H1 (cell line): ENCODE measurements around the gene GIMAP4. TPM values are rescaled to one million over a fixed set of nuclear protein-coding genes. Genes with fewer than 3 reads are reported as not detected.

Experiments
- CTCF ChIA-PET: fragments of 300-600 bp; sonication (Branson Sonifier 250); formaldehyde crosslinking; loops from one replicate; lab custom pipeline; 2021; ENCODE audit not compliant: partially characterized antibody; lab: Charles Lee
- POLR2A ChIA-PET: fragments of 300-600 bp; sonication (Branson Sonifier 250); formaldehyde crosslinking; loops from one replicate; lab custom pipeline; 2021; ENCODE audit warnings: inconsistent platforms; ENCODE audit not compliant: partially characterized antibody; lab: Charles Lee
- DNase-seq, 2 experiments: peaks; one replicate each; pipeline versions ENCODE4 v3.0.0 to v3.0.0-alpha.2; 2010 to 2022; ENCODE audit warnings: low spot score in 2 of 2, low read depth in 1 of 2, mixed read lengths in 1 of 2
- FAIRE-seq: peaks from 2 replicates; lab custom pipeline; 2011; peaks lifted over from hg19 to GRCh38; lab: Jason Lieb, UNC
- H2AFZ ChIP-seq: 2 replicates; pipeline ENCODE4 v1.8.1; 2012; ENCODE audit warnings: low read length, inconsistent platforms
- H2AK5ac ChIP-seq: 2 replicates; pipeline ENCODE4 v1.6.1; 2013; ENCODE audit warnings: low read depth, low read length
- H2BK120ac ChIP-seq: replicated peaks from 2 replicates; pipeline ENCODE3; 2013; ENCODE audit warnings: low read depth, low read length, inconsistent platforms
- H2BK12ac ChIP-seq: 2 replicates; pipeline ENCODE4 v1.6.1; 2013; ENCODE audit warnings: low read depth, low read length
- H2BK15ac ChIP-seq: 2 replicates; pipeline ENCODE4 v1.6.1; 2013; ENCODE audit warnings: low read length
- H2BK20ac ChIP-seq: 2 replicates; pipeline ENCODE4 v1.6.1; 2013; ENCODE audit warnings: low read length
- H2BK5ac ChIP-seq: 2 replicates; pipeline ENCODE4 v1.6.1; 2013; ENCODE audit warnings: low read depth, low read length
- H3K14ac ChIP-seq: 2 replicates; pipeline ENCODE4 v1.6.1; 2013; ENCODE audit warnings: inconsistent platforms; ENCODE audit not compliant: insufficient read length
- H3K18ac ChIP-seq: 2 replicates; pipeline ENCODE4 v1.6.1; 2013; ENCODE audit warnings: low read length; ENCODE audit errors: extremely low read depth
- H3K23ac ChIP-seq: 2 replicates; pipeline ENCODE4 v1.6.1; 2013; ENCODE audit warnings: inconsistent platforms; ENCODE audit not compliant: insufficient read length
- H3K23me2 ChIP-seq: 2 replicates; pipeline ENCODE4 v1.6.1; 2013; ENCODE audit warnings: low read depth, low read length
- H3K27ac ChIP-seq: 2 replicates; pipeline ENCODE4 v1.6.1; 2011; ENCODE audit warnings: low read depth, low read length, inconsistent platforms
- H3K27me3 ChIP-seq, 4 experiments: replicated peaks in 1 of 4; 1 replicate in 1 of 4; 2 replicates in 3 of 4; pipeline versions ENCODE4 v1.6.1 to v1.8.1; 2011 to 2013; ENCODE audit warnings: low read length in 3 of 4, mild to moderate bottlenecking in 3 of 4, inconsistent platforms in 2 of 4, mixed read lengths in 2 of 4, moderate library complexity in 1 of 4; ENCODE audit not compliant: control insufficient read depth in 3 of 4, insufficient read depth in 3 of 4; ENCODE audit errors: extremely low read depth in 1 of 4
- H3K36me3 ChIP-seq, 4 experiments: 2 replicates each; pipeline versions ENCODE4 v1.6.1 to v1.8.1; 2011 to 2013; ENCODE audit warnings: mild to moderate bottlenecking in 4 of 4, low read length in 3 of 4, moderate library complexity in 2 of 4, control low read depth in 1 of 4, inconsistent platforms in 1 of 4; ENCODE audit not compliant: insufficient read depth in 4 of 4, control insufficient read depth in 2 of 4
- H3K4ac ChIP-seq: replicated peaks from 2 replicates; pipeline ENCODE3; 2013; ENCODE audit warnings: low read length, low read depth, mixed read lengths, inconsistent platforms; ENCODE audit not compliant: insufficient read length
- H3K4me1 ChIP-seq, 4 experiments: replicated peaks in 1 of 4; 1 replicate in 1 of 4; 2 replicates in 3 of 4; pipeline versions ENCODE4 v1.6.1 to v1.8.1; 2011 to 2013; ENCODE audit warnings: low read length in 3 of 4, inconsistent platforms in 2 of 4, mixed read lengths in 1 of 4; ENCODE audit not compliant: insufficient read depth in 4 of 4, control insufficient read depth in 3 of 4
- H3K4me2 ChIP-seq, 2 experiments: 2 replicates each; pipeline versions ENCODE4 v1.6.1 to v1.8.1; 2011 to 2013; ENCODE audit warnings: low read depth in 2 of 2, low read length in 2 of 2, control low read depth in 1 of 2, inconsistent platforms in 1 of 2, mild to moderate bottlenecking in 1 of 2; ENCODE audit not compliant: insufficient read depth in 1 of 2
- H3K4me3 ChIP-seq, 4 experiments: fragments of 200-600, 300-600 bp in 1 of 4; sonication (generic), shearing (Covaris generic), sonication (Bioruptor Twin) in 1 of 4; 2 replicates each; pipeline versions ENCODE4 v1.5.1 to v1.8.1; 2011 to 2016; ENCODE audit warnings: low read length in 4 of 4, low read depth in 3 of 4, control low read depth in 2 of 4, inconsistent platforms in 2 of 4, mild to moderate bottlenecking in 2 of 4, mixed read lengths in 1 of 4, moderate library complexity in 1 of 4; ENCODE audit not compliant: insufficient read depth in 2 of 4; ENCODE audit errors: extremely low read depth in 1 of 4
- H3K56ac ChIP-seq: replicated peaks from 2 replicates; pipeline ENCODE3; 2013; ENCODE audit warnings: low read depth, mild to moderate bottlenecking, mixed read lengths, low read length, inconsistent platforms; ENCODE audit not compliant: insufficient read length
- H3K79me1 ChIP-seq: 2 replicates; pipeline ENCODE4 v1.6.1; 2013; ENCODE audit warnings: low read depth, low read length, control low read depth
- H3K79me2 ChIP-seq, 2 experiments: 2 replicates each; pipeline versions ENCODE4 v1.6.1 to v1.8.1; 2012 to 2013; ENCODE audit warnings: low read length in 2 of 2, mild to moderate bottlenecking in 2 of 2, inconsistent platforms in 1 of 2; ENCODE audit not compliant: insufficient read depth in 2 of 2, control insufficient read depth in 1 of 2
- H3K9ac ChIP-seq, 4 experiments: replicated peaks in 1 of 4; 1 replicate in 1 of 4; 2 replicates in 3 of 4; pipeline versions ENCODE4 v1.6.1 to v1.8.1; 2011 to 2013; ENCODE audit warnings: low read depth in 3 of 4, low read length in 3 of 4, control low read depth in 2 of 4, mild to moderate bottlenecking in 2 of 4, moderate library complexity in 2 of 4, inconsistent platforms in 1 of 4; ENCODE audit errors: extremely low read depth in 1 of 4
- H3K9me3 ChIP-seq, 2 experiments: 2 replicates each; pipeline versions ENCODE4 v1.6.1 to v1.8.1; 2012 to 2013; ENCODE audit warnings: mild to moderate bottlenecking in 2 of 2, moderate library complexity in 2 of 2, control low read depth in 1 of 2, inconsistent platforms in 1 of 2, low read depth in 1 of 2, low read length in 1 of 2, mixed read lengths in 1 of 2; ENCODE audit not compliant: insufficient read depth in 2 of 2
- H4K20me1 ChIP-seq, 2 experiments: replicated peaks in 1 of 2; 2 replicates each; pipeline versions ENCODE3 to v1.8.1; 2011 to 2013; ENCODE audit warnings: inconsistent platforms in 2 of 2, low read length in 2 of 2, mild to moderate bottlenecking in 1 of 2; ENCODE audit not compliant: insufficient read depth in 2 of 2, control insufficient read depth in 1 of 2
- H4K5ac ChIP-seq: 2 replicates; pipeline ENCODE4 v1.6.1; 2013; ENCODE audit warnings: low read length, low read depth, mixed read lengths, inconsistent platforms; ENCODE audit not compliant: insufficient read length
- H4K8ac ChIP-seq: 2 replicates; pipeline ENCODE4 v1.8.0; 2013; ENCODE audit warnings: mild to moderate bottlenecking, moderate library complexity, low read length, inconsistent platforms; ENCODE audit not compliant: insufficient read depth; ENCODE audit errors: extremely low read depth
- H4K91ac ChIP-seq: replicated peaks from 2 replicates; pipeline ENCODE3; 2013; ENCODE audit warnings: low read length, mixed read lengths, inconsistent platforms; ENCODE audit not compliant: insufficient read length
- BCL11A ChIP-seq, 2 experiments: IDR thresholded peaks; one replicate each; pipeline ENCODE4 v1.6.1; 2011; ENCODE audit warnings: low read depth in 2 of 2, low read length in 2 of 2, mild to moderate bottlenecking in 2 of 2
- BRCA1 ChIP-seq: IDR thresholded peaks from 2 replicates; pipeline ENCODE4 v1.6.1; 2012; ENCODE audit warnings: low read depth, low read length, improper control_type of control experiment
- EGR1 ChIP-seq: IDR thresholded peaks from 2 replicates; pipeline ENCODE4 v1.6.1; 2011; ENCODE audit warnings: low read depth, low read length, borderline replicate concordance
- EP300 ChIP-seq, 2 experiments: IDR thresholded peaks; 1 replicate in 1 of 2; 2 replicates in 1 of 2; pipeline ENCODE4 v1.6.1; 2011 to 2012; ENCODE audit warnings: low read depth in 2 of 2, low read length in 2 of 2, mild to moderate bottlenecking in 2 of 2, borderline replicate concordance in 1 of 2, inconsistent platforms in 1 of 2, moderate library complexity in 1 of 2
- GTF2F1 ChIP-seq: IDR thresholded peaks from 2 replicates; pipeline ENCODE4 v1.6.1; 2012; ENCODE audit warnings: low read depth, low read length, improper control_type of control experiment, borderline replicate concordance
- HDAC6 ChIP-seq: IDR thresholded peaks from one replicate; pipeline ENCODE4 v1.7.1; 2012; ENCODE audit warnings: low read depth, mild to moderate bottlenecking, inconsistent platforms, low read length, moderate library complexity
- NANOG ChIP-seq: IDR thresholded peaks from 2 replicates; pipeline ENCODE4 v1.6.1; 2011; ENCODE audit warnings: low read length, low read depth, mild to moderate bottlenecking, inconsistent platforms; ENCODE audit not compliant: insufficient read depth, poor library complexity, severe bottlenecking
- SAP30 ChIP-seq: fragments of 300-600 bp; sonication (generic); IDR thresholded peaks from 2 replicates; pipeline ENCODE4 v1.7.1; 2012; ENCODE audit warnings: low read length, moderate library complexity, mild to moderate bottlenecking, inconsistent platforms; ENCODE audit not compliant: insufficient read depth, insufficient replicate concordance
- SIN3A ChIP-seq, 2 experiments: IDR thresholded peaks in 1 of 2; conservative IDR thresholded peaks in 1 of 2; 2 replicates each; pipeline ENCODE4 v1.6.1; 2011 to 2012; ENCODE audit warnings: low read length in 2 of 2, improper control_type of control experiment in 1 of 2, low read depth in 1 of 2, mild to moderate bottlenecking in 1 of 2
- SIX5 ChIP-seq: IDR thresholded peaks from 2 replicates; pipeline ENCODE4 v1.6.1; 2011; ENCODE audit warnings: mild to moderate bottlenecking, low read depth, low read length
- SP1 ChIP-seq: IDR thresholded peaks from 2 replicates; pipeline ENCODE4 v1.6.1; 2011; ENCODE audit warnings: low read depth, low read length
- TAF1 ChIP-seq: IDR thresholded peaks from 2 replicates; pipeline ENCODE4 v1.6.1; 2011; ENCODE audit warnings: mild to moderate bottlenecking, low read depth, low read length
- WGBS, 2 experiments: shearing (Covaris generic) in 1 of 2; methylation state at CpG; one replicate each; pipeline versions ENCODE4 v1.1.6 to v1.1.7; 2013 to 2015; ENCODE audit warnings: low lambda C conversion rate in 2 of 2, mixed read lengths in 2 of 2, inconsistent platforms in 1 of 2, low coverage in 1 of 2, missing lambda C conversion rate in 1 of 2; ENCODE audit not compliant: insufficient replicate concordance in 2 of 2, insufficient coverage in 1 of 2, insufficient read length in 1 of 2; ENCODE audit errors: extremely low coverage in 1 of 2, missing lambda C conversion rate in 1 of 2; 5-methylcytosine and 5-hydroxymethylcytosine counted together
- polyA plus RNA-seq, 7 experiments: library from polyadenylated mRNA; depleted of rRNA in 3 of 7; stranded (reverse) in 5 of 7; unstranded in 2 of 7; fragments of >200 nt in 5 of 7; fragments of 200-250 nt in 2 of 7; gene quantifications; 1 replicate in 5 of 7; 2 replicates in 1 of 7; 4 replicates in 1 of 7; pipeline versions ENCODE4 v1.2.1 to v1.2.3, GENCODE V29; 2011 to 2013; ENCODE audit warnings: missing spikeins in 2 of 7, mixed read lengths in 2 of 7
- total RNA-seq: library from RNA; stranded (reverse); fragmentation: NEBNext Ultra II Directional; extraction: Animal tissue kit (Norgen Biotek cat#: 25700); gene quantifications from 2 replicates; pipeline ENCODE4 v1.2.1, GENCODE V29; 2021

Gene GIMAP4
- total and polyA plus RNA-seq, 2 of the 8 experiments (the other 6 are each of a cell fraction or from before 2014, with no cell fraction given) = 0.20 to 0.22 TPM

DNA sequence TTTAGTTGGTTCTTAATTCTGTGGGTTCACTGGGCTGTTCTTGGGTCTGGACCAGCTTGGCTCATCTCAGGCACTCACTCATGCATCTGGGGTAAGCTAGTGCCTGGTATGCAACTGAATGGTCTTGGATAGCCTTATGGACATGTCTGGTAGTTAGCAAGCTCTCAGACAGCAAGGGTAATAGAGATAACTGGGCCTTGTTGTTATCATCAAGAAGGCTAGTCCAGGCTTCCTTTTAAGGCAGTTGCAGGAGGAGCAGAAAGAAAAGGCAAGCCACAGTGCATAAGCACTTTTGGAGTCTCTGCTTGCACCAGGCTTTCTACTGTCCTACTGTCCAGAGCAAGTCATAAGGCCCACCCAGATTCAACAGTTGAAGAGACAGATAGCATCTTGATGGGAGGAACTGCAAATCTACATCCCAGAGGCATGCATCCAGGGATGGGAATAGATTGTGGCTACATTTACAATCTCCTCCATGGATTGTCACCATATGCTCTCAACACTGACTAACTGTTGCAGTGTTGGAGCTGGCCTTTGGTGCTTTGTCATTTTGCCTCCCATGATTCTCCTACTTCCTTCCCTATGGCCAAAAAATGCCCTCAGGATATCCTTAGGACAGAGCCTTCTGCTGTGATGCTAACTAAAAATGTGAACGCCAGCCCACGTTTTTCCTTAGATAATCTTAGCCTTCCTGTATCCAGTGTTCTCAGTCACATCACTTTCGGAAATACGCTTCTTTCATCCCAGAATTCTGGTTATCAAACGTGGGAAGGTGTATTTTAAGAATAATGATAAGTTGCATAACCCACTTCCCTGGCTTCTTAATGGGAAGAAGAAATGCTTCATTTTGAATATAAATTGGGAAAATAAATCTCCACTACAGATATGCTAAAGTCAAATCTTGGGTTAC lies 3.6 kb downstream of the GIMAP4 start:
- no peak overlapping the region for H3K4me2 ChIP-seq
- no peak overlapping the region for H4K8ac ChIP-seq
- no peak overlapping the region for H2BK5ac ChIP-seq
- H2AK5ac ChIP-seq = no peak overlapping the region
- no peaks in the 10 kb centered on the region for H3K79me2 ChIP-seq
- H2BK120ac ChIP-seq = no peak overlapping the region
- no peak overlapping the region for H3K14ac ChIP-seq
- no peaks in the 10 kb centered on the region for H3K27me3 ChIP-seq
- FAIRE-seq = no peak
- no peaks in the 10 kb centered on the region for H3K9me3 ChIP-seq
- no peaks in the 10 kb centered on the region for H3K36me3 ChIP-seq
- WGBS, 2 experiments = 85% methylated on average over 5 of the region's 5 CpGs; no CpG with 5 or more reads in 1 of the 2 experiments
- H3K27ac ChIP-seq = no peak overlapping the region
- ChIA-PET CTCF (interaction anchor here (1.6 kb wide), 1 partner anchor 10 kb away, joined by 3 read pairs; no protein-coding TSS in a partner anchor), POLR2A (no interaction called here)
- DNase-seq = no peak
- H3K56ac ChIP-seq = no peak overlapping the region
- H3K23me2 ChIP-seq = no peaks in the 10 kb centered on the region
- H2BK20ac ChIP-seq = 0 out of 2 replicates have a peak overlapping the region, but pooled peaks have one; percentile 17
- no peak overlapping the region for H3K18ac ChIP-seq
- H3K9ac ChIP-seq = no peak overlapping the region
- no peak overlapping the region for H4K91ac ChIP-seq
- H4K5ac ChIP-seq = no peak overlapping the region
- no peak overlapping the region for H3K23ac ChIP-seq
- H2AFZ ChIP-seq = no peak overlapping the region
- H4K20me1 ChIP-seq = no peaks in the 10 kb centered on the region
- peaks cover 2 to 9% (median 4%) of the 10 kb centered on the region in 4 experiments; a peak in 6 of 7 replicates for H3K4me1 ChIP-seq
- no peak overlapping the region for H3K4me3 ChIP-seq
- H2BK12ac ChIP-seq = no peak overlapping the region
- no peak overlapping the region for H2BK15ac ChIP-seq
- no peaks in the 10 kb centered on the region for H3K79me1 ChIP-seq
- no peak overlapping the region for H3K4ac ChIP-seq
- TF ChIP-seq GTF2F1 (no peak), SIN3A (conservative IDR thresholded peaks at IDR 0.05 in 1 of 2, IDR thresholded peaks at IDR 0.05 in 1 of 2; ENCODE audit: low read depth in 1 of 2, low read length in 2 of 2) (no peak), HDAC6 (no peak), SIX5 (no peak), EGR1 (no peak), BCL11A (IDR thresholded peaks at IDR 0.05; ENCODE audit: low read depth in 2 of 2, low read length in 2 of 2) (no peak), EP300 (IDR thresholded peaks at IDR 0.05; ENCODE audit: borderline replicate concordance in 1 of 2, low read depth in 2 of 2, low read length in 2 of 2) (no peak), SAP30 (no peak), NANOG (no peak), TAF1 (no peak), BRCA1 (no peak), SP1 (no peak)
